Peyer's patch (tissue), 4 donors: ENCODE measurements around the gene NIN. TPM values are rescaled to one million over a fixed set of nuclear protein-coding genes. Genes with fewer than 3 reads are reported as not detected.
A peak's percentile ranks its signal among the peaks of the same experiment; 100 is the strongest.

Experiments
- DNase-seq, 3 donors: peaks; one replicate each; pipeline ENCODE4 v3.0.0-alpha.2; 2017 to 2019
- H3K27ac ChIP-seq, 4 donors: fragments of 200-600 bp; sonication (generic); one replicate each; pipeline ENCODE4 v1.5.1; 2016 to 2019
- H3K27me3 ChIP-seq, 2 donors: fragments of 200-600 bp; sonication (generic); one replicate each; pipeline ENCODE4 v1.5.1; 2019
- H3K36me3 ChIP-seq, 3 donors: fragments of 200-600 bp; sonication (generic); one replicate each; pipeline ENCODE4 v1.5.1; 2016 to 2019
- H3K4me1 ChIP-seq, 4 donors: fragments of 200-600 bp; sonication (generic); one replicate each; pipeline ENCODE4 v1.5.1; 2016 to 2019
- H3K4me3 ChIP-seq, 4 donors: fragments of 200-600 bp; sonication (generic); 1 replicate in 3 of 4; 2 replicates in 1 of 4; pipeline ENCODE4 v1.5.1; 2016 to 2019; ENCODE audit warnings: mild to moderate bottlenecking in 1 of 4
- H3K9me3 ChIP-seq, 4 donors: fragments of 200-600 bp; sonication (generic); one replicate each; pipeline ENCODE4 v1.5.1; 2016 to 2019; ENCODE audit warnings: mild to moderate bottlenecking in 1 of 4
- CTCF ChIP-seq, 6 experiments: fragments of 450-650 bp in 4 of 6; fragments of 200-600 bp in 2 of 6; sonication (generic) in 1 of 6; IDR thresholded peaks; one replicate each; pipeline ENCODE4 v1.5.1; 2017 to 2019; ENCODE audit warnings: antibody characterized with exemption in 6 of 6, mild to moderate bottlenecking in 3 of 6, moderate library complexity in 1 of 6
- POLR2A ChIP-seq, 2 donors: fragments of 450-650 bp; IDR thresholded peaks; one replicate each; pipeline ENCODE4 v1.5.1; 2017; ENCODE audit warnings: antibody characterized with exemption in 2 of 2, mild to moderate bottlenecking in 2 of 2, moderate library complexity in 2 of 2
- total RNA-seq, 4 donors: library from RNA; depleted of rRNA; stranded (reverse); fragments of >200 nt; gene quantifications; one replicate each; pipeline ENCODE4 v1.1.0, GENCODE V29; 2016

Gene NIN
- total RNA-seq, 4 donors from 2014 or later: 13.8 to 151 (median 21.5) TPM

GRCh38 chr14:50745401-50746058, 85.4 kb downstream of the NIN start:
- H3K9me3 ChIP-seq: no peaks in the 10 kb centered on the region
- H3K4me1 ChIP-seq: no peaks in the 10 kb centered on the region
- TF ChIP-seq POLR2A (IDR thresholded peaks at IDR 0.05) (no peak), CTCF (IDR thresholded peaks at IDR 0.05) (no peak)
- H3K36me3 ChIP-seq: peaks cover 0 to 46% (median 0%) of the 10 kb centered on the region in 3 donors
- no peak for DNase-seq
- no peaks in the 10 kb centered on the region for H3K27me3 ChIP-seq
- no peak overlapping the region for H3K4me3 ChIP-seq
- no peak overlapping the region for H3K27ac ChIP-seq

GRCh38 chr14:50744231-50744630, 86.7 kb downstream of the NIN start:
- Histone ChIP-seq H3K27ac (no peak overlapping the region), H3K4me3 (no peak overlapping the region), H3K4me1 (no peaks in the 10 kb centered on the region), H3K36me3 (peaks cover 0 to 45% (median 0%) of the 10 kb centered on the region in 3 donors), H3K9me3 (no peaks in the 10 kb centered on the region), H3K27me3 (no peaks in the 10 kb centered on the region)
- DNase-seq: no peak
- no peak for TF ChIP-seq CTCF (IDR thresholded peaks at IDR 0.05)
- TF ChIP-seq POLR2A (IDR thresholded peaks at IDR 0.05): no peak

GRCh38 chr14:50741567-50741966, 89.4 kb downstream of the NIN start:
- DNase-seq: no peak
- Histone ChIP-seq H3K9me3 (no peaks in the 10 kb centered on the region), H3K27ac (no peak overlapping the region), H3K4me3 (no peak overlapping the region), H3K27me3 (no peaks in the 10 kb centered on the region), H3K4me1 (no peaks in the 10 kb centered on the region), H3K36me3 (peaks cover 0 to 55% (median 0%) of the 10 kb centered on the region in 3 donors)
- TF ChIP-seq CTCF (IDR thresholded peaks at IDR 0.05) (no peak), POLR2A (IDR thresholded peaks at IDR 0.05) (no peak)

- H3K27ac ChIP-seq: peak overlapping the region in 1 of 4 donors; percentile 32
- H3K27me3 ChIP-seq: no peaks in the 10 kb centered on the region
- DNase-seq: no peak
- H3K36me3 ChIP-seq: peaks cover 0 to 59% (median 0%) of the 10 kb centered on the region in 3 donors
- H3K4me3 ChIP-seq: no peak overlapping the region
- H3K9me3 ChIP-seq: no peaks in the 10 kb centered on the region
- no peak for TF ChIP-seq POLR2A (IDR thresholded peaks at IDR 0.05)
- TF ChIP-seq CTCF (IDR thresholded peaks at IDR 0.05): no peak
- H3K4me1 ChIP-seq: no peaks in the 10 kb centered on the region
These were observed 90.1 kb downstream of the NIN start for GRCh38 chr14:50740856-50741255.

GRCh38 chr14:50739186-50739585, 91.8 kb downstream of the NIN start:
- Histone ChIP-seq H3K4me1 (no peaks in the 10 kb centered on the region), H3K27ac (no peak overlapping the region), H3K4me3 (no peak overlapping the region), H3K36me3 (peaks cover 0 to 60% (median 0%) of the 10 kb centered on the region in 3 donors), H3K27me3 (no peaks in the 10 kb centered on the region), H3K9me3 (no peaks in the 10 kb centered on the region)
- no peak for DNase-seq
- no peak for TF ChIP-seq POLR2A (IDR thresholded peaks at IDR 0.05)
- TF ChIP-seq CTCF (IDR thresholded peaks at IDR 0.05): no peak
